GM21737 (cell line): ENCODE measurements around the gene TMEM272.

Experiments used
- ATAC-seq: cut with Tn5 transposase; IDR thresholded peaks from one replicate; pipeline ENCODE4 v1.9.1; 2021; ENCODE audit warnings: mild to moderate bottlenecking, moderate library complexity; ENCODE audit not compliant: unreplicated experiment

TMEM272 gene

GRCh38 chr13:51806566-51806965 lies 38.4 kb downstream of the TMEM272 start:
- no peak for ATAC-seq

GRCh38 chr13:51805925-51806324 lies 39.1 kb downstream of the TMEM272 start:
- no peak for ATAC-seq

- no peak for ATAC-seq
Measured at GRCh38 chr13:51805313-51805712, 39.7 kb downstream of the TMEM272 start.

GRCh38 chr13:51804295-51805172 lies 40.4 kb downstream of the TMEM272 start:
- no peak for ATAC-seq

- ATAC-seq: peak; percentile 84
Measured at GRCh38 chr13:51803422-51804294, 41.3 kb downstream of the TMEM272 start, which contains the start of gene DHRS12. Gene DHRS12, minus strand, starts transcription at chr13:51804163. Its CDS starts 4,504 bp downstream, at chr13:51799659.

- ATAC-seq: no peak
Measured at GRCh38 chr13:51802631-51803418, 42.2 kb downstream of the TMEM272 start.

GRCh38 chr13:51801631-51802099 lies 43.3 kb downstream of the TMEM272 start:
- ATAC-seq: no peak

- no peak for ATAC-seq
Measured at GRCh38 chr13:51800486-51800885, 44.5 kb downstream of the TMEM272 start.

- ATAC-seq: no peak
Measured at GRCh38 chr13:51799261-51799660, 45.7 kb downstream of the TMEM272 start.

- ATAC-seq: peak; percentile 39
Measured at GRCh38 chr13:51797664-51798488, 47.1 kb downstream of the TMEM272 start.

GRCh38 chr13:51796546-51796945 lies 48.4 kb downstream of the TMEM272 start:
- no peak for ATAC-seq

- no peak for ATAC-seq
Measured at GRCh38 chr13:51795419-51795818, 49.6 kb downstream of the TMEM272 start.

GRCh38 chr13:51794964-51795363 lies 50.0 kb downstream of the TMEM272 start:
- ATAC-seq: no peak

- ATAC-seq: peak; percentile 65
Measured at GRCh38 chr13:51793570-51794271, 51.3 kb downstream of the TMEM272 start.

- ATAC-seq: no peak
Measured at GRCh38 chr13:51786425-51787265, 58.3 kb downstream of the TMEM272 start.

GRCh38 chr13:51785712-51786424 lies 59.1 kb downstream of the TMEM272 start:
- no peak for ATAC-seq

- no peak for ATAC-seq
Measured at GRCh38 chr13:51784097-51784496, 60.9 kb downstream of the TMEM272 start.
